Astrocyte (in vitro differentiated cells and primary cell): ENCODE measurements around the gene CCDC3. TPM values are rescaled to one million over a fixed set of nuclear protein-coding genes. Genes with fewer than 3 reads are reported as not detected.

ENCODE experiments used
- DNase-seq: peaks from one replicate; pipeline ENCODE4 v3.0.0-alpha.2; 2010; ENCODE audit warnings: low read depth
- FAIRE-seq: peaks from 2 replicates; lab custom pipeline; 2011; peaks lifted over from hg19 to GRCh38; lab: Jason Lieb, UNC
- H2AFZ ChIP-seq: 2 replicates; pipeline ENCODE4 v1.6.0; 2012; ENCODE audit warnings: low read depth, low read length, inconsistent platforms
- H3K27ac ChIP-seq: 2 replicates; pipeline ENCODE4 v1.5.1; 2011; ENCODE audit warnings: low read depth, low read length, inconsistent platforms
- H3K27me3 ChIP-seq: 2 replicates; pipeline ENCODE4 v1.6.0; 2011; ENCODE audit warnings: low read length, inconsistent platforms; ENCODE audit not compliant: insufficient read depth
- H3K36me3 ChIP-seq: 2 replicates; pipeline ENCODE4 v1.5.1; 2011; ENCODE audit warnings: low read length, inconsistent platforms; ENCODE audit not compliant: insufficient read depth
- H3K4me1 ChIP-seq: 2 replicates; pipeline ENCODE4 v1.5.1; 2011; ENCODE audit warnings: low read length, inconsistent platforms; ENCODE audit not compliant: insufficient read depth
- H3K4me2 ChIP-seq: 2 replicates; pipeline ENCODE4 v1.6.0; 2012; ENCODE audit warnings: low read length, inconsistent platforms
- H3K4me3 ChIP-seq: 2 replicates; pipeline ENCODE4 v1.5.1; 2011; ENCODE audit warnings: low read depth, mild to moderate bottlenecking, low read length, inconsistent platforms; ENCODE audit not compliant: insufficient read depth
- H3K79me2 ChIP-seq: 2 replicates; pipeline ENCODE4 v1.6.0; 2012; ENCODE audit warnings: mild to moderate bottlenecking, low read length, inconsistent platforms; ENCODE audit not compliant: insufficient read depth
- H3K9ac ChIP-seq: 2 replicates; pipeline ENCODE4 v1.6.0; 2012; ENCODE audit warnings: mild to moderate bottlenecking, low read length, inconsistent platforms
- H3K9me3 ChIP-seq: 2 replicates; pipeline ENCODE4 v1.5.1; 2012; ENCODE audit warnings: low read depth, mild to moderate bottlenecking, low read length, inconsistent platforms; ENCODE audit not compliant: insufficient read depth
- H4K20me1 ChIP-seq: 2 replicates; pipeline ENCODE4 v1.6.0; 2012; ENCODE audit warnings: low read length, inconsistent platforms; ENCODE audit not compliant: insufficient read depth
- H3K27ac Mint-ChIP-seq: one replicate; pipeline ENCODE4 v1.8.0; 2021; ENCODE audit warnings: mild to moderate bottlenecking, mixed read lengths; ENCODE audit not compliant: unreplicated experiment
- H3K27me3 Mint-ChIP-seq: one replicate; pipeline ENCODE4 v1.8.0; 2021; ENCODE audit warnings: low read depth, mixed read lengths; ENCODE audit not compliant: unreplicated experiment
- H3K36me3 Mint-ChIP-seq: one replicate; pipeline ENCODE4 v1.8.0; 2021; ENCODE audit warnings: low read depth, mixed read lengths; ENCODE audit not compliant: unreplicated experiment
- H3K4me1 Mint-ChIP-seq: one replicate; pipeline ENCODE4 v1.8.0; 2021; ENCODE audit warnings: low read depth, mixed read lengths; ENCODE audit not compliant: unreplicated experiment
- H3K4me3 Mint-ChIP-seq: one replicate; pipeline ENCODE4 v1.8.0; 2021; ENCODE audit warnings: mild to moderate bottlenecking, moderate library complexity, mixed read lengths; ENCODE audit not compliant: unreplicated experiment
- H3K9me3 Mint-ChIP-seq: one replicate; pipeline ENCODE4 v1.8.0; 2021; ENCODE audit warnings: mild to moderate bottlenecking, mixed read lengths; ENCODE audit not compliant: unreplicated experiment
- EZH2 ChIP-seq: IDR thresholded peaks from 2 replicates; pipeline ENCODE4 v1.6.1; 2012; ENCODE audit warnings: mild to moderate bottlenecking, low read length, inconsistent platforms; ENCODE audit not compliant: insufficient read depth
- total RNA-seq: library from RNA; stranded (reverse); gene quantifications from 2 replicates; pipeline ENCODE4 v1.2.1, GENCODE V29; 2021
- TF ChIP-seq, protein P1 (sequence below): IDR thresholded peaks from 2 replicates; pipeline ENCODE4 v1.5.1; 2011; ENCODE audit warnings: low read depth, mild to moderate bottlenecking, inconsistent platforms, low read length, moderate library complexity; ENCODE audit not compliant: insufficient read depth

Gene CCDC3
- total RNA-seq, 1 donor from 2014 or later = 25.8 TPM

DNA sequence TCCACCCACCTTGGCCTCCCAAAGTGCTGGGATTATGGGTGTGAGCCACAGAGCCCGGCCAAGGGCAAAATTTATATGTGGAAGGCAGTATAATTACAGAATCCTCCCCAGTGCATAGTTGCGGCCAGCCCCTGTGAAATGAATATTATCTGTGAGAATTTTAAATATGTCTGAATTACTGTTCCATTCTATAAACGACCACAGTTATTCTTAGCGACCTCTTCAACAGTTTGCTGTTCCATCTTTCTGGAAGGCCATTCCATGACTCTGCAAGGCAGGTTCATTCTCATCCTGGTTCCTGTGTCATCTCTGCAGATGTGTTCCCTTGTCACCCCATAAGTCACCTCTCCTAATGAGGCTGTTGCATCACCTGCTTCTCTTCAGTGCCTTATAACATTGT is 90.7 kb downstream of the CCDC3 start:
- Mint-ChIP-seq H3K27ac (no peak overlapping the region), H3K27me3 (peaks cover 18% of the 10 kb centered on the region), H3K36me3 (peaks cover 10% of the 10 kb centered on the region), H3K9me3 (peaks cover 10% of the 10 kb centered on the region), H3K4me3 (no peak overlapping the region), H3K4me1 (no peaks in the 10 kb centered on the region)
- Histone ChIP-seq H3K4me2 (no peak overlapping the region), H3K4me1 (no peaks in the 10 kb centered on the region), H3K27ac (no peak overlapping the region), H3K27me3 (no peaks in the 10 kb centered on the region), H3K79me2 (no peaks in the 10 kb centered on the region), H3K9me3 (no peaks in the 10 kb centered on the region), H3K4me3 (no peak overlapping the region), H3K36me3 (no peaks in the 10 kb centered on the region), H4K20me1 (no peaks in the 10 kb centered on the region), H3K9ac (no peak overlapping the region), H2AFZ (no peak overlapping the region)
- TF ChIP-seq, protein P1, sequence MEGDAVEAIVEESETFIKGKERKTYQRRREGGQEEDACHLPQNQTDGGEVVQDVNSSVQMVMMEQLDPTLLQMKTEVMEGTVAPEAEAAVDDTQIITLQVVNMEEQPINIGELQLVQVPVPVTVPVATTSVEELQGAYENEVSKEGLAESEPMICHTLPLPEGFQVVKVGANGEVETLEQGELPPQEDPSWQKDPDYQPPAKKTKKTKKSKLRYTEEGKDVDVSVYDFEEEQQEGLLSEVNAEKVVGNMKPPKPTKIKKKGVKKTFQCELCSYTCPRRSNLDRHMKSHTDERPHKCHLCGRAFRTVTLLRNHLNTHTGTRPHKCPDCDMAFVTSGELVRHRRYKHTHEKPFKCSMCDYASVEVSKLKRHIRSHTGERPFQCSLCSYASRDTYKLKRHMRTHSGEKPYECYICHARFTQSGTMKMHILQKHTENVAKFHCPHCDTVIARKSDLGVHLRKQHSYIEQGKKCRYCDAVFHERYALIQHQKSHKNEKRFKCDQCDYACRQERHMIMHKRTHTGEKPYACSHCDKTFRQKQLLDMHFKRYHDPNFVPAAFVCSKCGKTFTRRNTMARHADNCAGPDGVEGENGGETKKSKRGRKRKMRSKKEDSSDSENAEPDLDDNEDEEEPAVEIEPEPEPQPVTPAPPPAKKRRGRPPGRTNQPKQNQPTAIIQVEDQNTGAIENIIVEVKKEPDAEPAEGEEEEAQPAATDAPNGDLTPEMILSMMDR = no peak
- TF ChIP-seq EZH2 = no peak
- FAIRE-seq (no peak), DNase-seq (no peak)

DNA sequence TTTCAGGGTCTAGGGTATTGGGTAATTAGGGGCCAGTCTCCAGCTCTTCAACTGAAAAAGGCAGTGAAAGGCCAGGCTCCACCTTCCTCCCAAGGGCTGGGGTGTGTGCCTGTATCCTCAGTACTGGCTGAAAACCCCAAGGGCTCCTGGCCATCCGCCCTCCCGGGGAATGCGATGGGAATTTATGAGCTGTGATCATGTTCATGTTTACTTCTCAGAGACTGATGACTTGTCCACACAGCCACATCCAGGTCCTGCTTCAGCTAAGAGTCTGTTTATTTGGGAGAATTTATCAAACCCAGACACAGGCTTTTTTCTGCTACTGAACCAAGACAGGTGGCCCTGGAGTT is 91.7 kb downstream of the CCDC3 start:
- H4K20me1 ChIP-seq = no peaks in the 10 kb centered on the region
- H3K27me3 Mint-ChIP-seq = peaks cover 23% of the 10 kb centered on the region
- H3K4me3 Mint-ChIP-seq = no peak overlapping the region
- H3K9ac ChIP-seq = no peak overlapping the region
- no peaks in the 10 kb centered on the region for H3K4me1 Mint-ChIP-seq
- peaks cover 10% of the 10 kb centered on the region for H3K9me3 Mint-ChIP-seq
- no peaks in the 10 kb centered on the region for H3K4me1 ChIP-seq
- no peaks in the 10 kb centered on the region for H3K79me2 ChIP-seq
- no peaks in the 10 kb centered on the region for H3K36me3 ChIP-seq
- FAIRE-seq = no peak
- H3K27me3 ChIP-seq = no peaks in the 10 kb centered on the region
- no peaks in the 10 kb centered on the region for H3K9me3 ChIP-seq
- H3K27ac Mint-ChIP-seq = no peak overlapping the region
- no peak overlapping the region for H3K4me3 ChIP-seq
- H3K27ac ChIP-seq = no peak overlapping the region
- TF ChIP-seq, protein P1 = no peak
- DNase-seq = no peak
- no peak overlapping the region for H2AFZ ChIP-seq
- H3K36me3 Mint-ChIP-seq = peaks cover 8% of the 10 kb centered on the region
- no peak overlapping the region for H3K4me2 ChIP-seq

DNA sequence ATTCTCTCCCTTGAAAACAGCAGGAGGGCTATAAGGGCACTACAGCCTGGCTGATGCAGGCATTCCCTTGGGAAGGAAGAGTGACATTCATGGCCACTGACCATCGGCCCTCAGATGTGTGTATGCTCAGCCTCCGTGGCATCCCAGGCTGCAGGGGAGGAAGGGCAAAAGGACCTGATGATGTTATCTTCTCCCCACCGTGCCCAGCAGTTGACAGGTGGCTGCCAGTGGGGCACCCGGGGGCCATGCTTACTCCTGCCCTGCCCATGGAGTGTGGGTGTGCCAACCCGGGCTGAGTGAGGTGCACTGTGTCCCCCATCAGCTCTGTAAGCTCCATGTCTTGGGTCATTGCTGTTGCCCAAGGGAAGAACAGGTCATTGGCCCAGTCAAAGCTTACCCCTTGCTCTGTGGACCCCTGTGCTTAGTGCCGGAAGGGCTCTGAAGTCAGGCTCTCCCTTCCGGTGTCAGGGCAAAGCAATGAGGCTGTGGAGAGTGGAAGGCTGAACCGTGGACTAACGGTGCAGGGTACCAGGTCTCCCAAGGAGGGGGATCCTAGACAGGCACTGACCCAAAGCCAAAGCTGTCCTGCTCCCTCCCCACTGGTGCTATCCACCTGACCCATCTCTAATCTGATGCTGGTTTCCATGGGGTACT is 92.2 kb downstream of the CCDC3 start:
- Histone ChIP-seq H3K9me3 (no peaks in the 10 kb centered on the region), H3K79me2 (no peaks in the 10 kb centered on the region), H2AFZ (no peak overlapping the region), H3K27ac (no peak overlapping the region), H3K4me1 (no peaks in the 10 kb centered on the region), H3K4me2 (no peak overlapping the region), H3K36me3 (no peaks in the 10 kb centered on the region), H3K9ac (no peak overlapping the region), H4K20me1 (no peaks in the 10 kb centered on the region), H3K4me3 (no peak overlapping the region), H3K27me3 (no peaks in the 10 kb centered on the region)
- Mint-ChIP-seq H3K9me3 (peaks cover 10% of the 10 kb centered on the region), H3K4me3 (no peak overlapping the region), H3K27ac (no peak overlapping the region), H3K36me3 (peaks cover 8% of the 10 kb centered on the region), H3K4me1 (no peaks in the 10 kb centered on the region), H3K27me3 (peaks cover 23% of the 10 kb centered on the region)
- DNase-seq (no peak), FAIRE-seq (no peak)
- no peak for TF ChIP-seq EZH2
- TF ChIP-seq, protein P1 = no peak
